CD4-positive, alpha-beta T cell (primary cell): Measurements from ENCODE around the gene JPH4. TPM values are rescaled to one million over a fixed set of nuclear protein-coding genes. Genes with fewer than 3 reads are reported as not detected.

Experiments
- ATAC-seq: fragments of 200-7000 bp; cut with Tn5 transposase; one replicate; pipeline ENCODE4 v1.10.0; 2022; ENCODE audit warnings: mild to moderate bottlenecking; ENCODE audit not compliant: poor library complexity
- CTCF ChIA-PET: fragments of 350-600 bp; sonication (Branson Sonifier 250); formaldehyde crosslinking; loops from one replicate; lab custom pipeline; 2021; ENCODE audit warnings: antibody characterized with exemption, inconsistent platforms; lab: Charles Lee
- POLR2A ChIA-PET: fragments of 350-600 bp; sonication (Branson Sonifier 250); formaldehyde crosslinking; loops from one replicate; lab custom pipeline; 2021; ENCODE audit warnings: antibody characterized with exemption, inconsistent platforms; lab: Charles Lee
- DNase-seq, 14 experiments: peaks; one replicate each; pipeline ENCODE4 v3.0.0-alpha.2; 2013 to 2020; ENCODE audit warnings: mixed read lengths in 2 of 14
- H3K27ac ChIP-seq, 2 donors: one replicate each; pipeline versions ENCODE4 v1.5.1 to v1.7.0; 2013; ENCODE audit warnings: low read length in 2 of 2, low read depth in 1 of 2, mild to moderate bottlenecking in 1 of 2
- H3K27me3 ChIP-seq, 2 experiments: 1 replicate in 1 of 2; 2 replicates in 1 of 2; pipeline versions ENCODE4 v1.6.1 to v1.7.0; 2013; ENCODE audit warnings: low read length in 2 of 2, control low read depth in 1 of 2, mild to moderate bottlenecking in 1 of 2, moderate library complexity in 1 of 2; ENCODE audit not compliant: insufficient read depth in 2 of 2, control insufficient read depth in 1 of 2
- H3K36me3 ChIP-seq: one replicate; pipeline ENCODE4 v1.6.1; 2013; ENCODE audit warnings: low read length, control low read depth; ENCODE audit not compliant: insufficient read depth
- H3K4me1 ChIP-seq: one replicate; pipeline ENCODE4 v1.6.1; 2013; ENCODE audit warnings: low read length, control low read depth; ENCODE audit not compliant: insufficient read depth
- H3K4me3 ChIP-seq: one replicate; pipeline ENCODE4 v1.5.1; 2013; ENCODE audit warnings: mild to moderate bottlenecking, low read length, moderate library complexity
- H3K9me3 ChIP-seq, 2 experiments: 1 replicate in 1 of 2; 2 replicates in 1 of 2; pipeline versions ENCODE4 v1.6.1 to v1.7.0; 2013; ENCODE audit warnings: low read length in 2 of 2, mild to moderate bottlenecking in 2 of 2, control low read depth in 1 of 2, moderate library complexity in 1 of 2; ENCODE audit not compliant: control insufficient read depth in 1 of 2, insufficient read depth in 1 of 2
- H3K27ac Mint-ChIP-seq: one replicate; pipeline ENCODE4 v1.8.0; 2020; ENCODE audit warnings: mixed read lengths
- H3K27me3 Mint-ChIP-seq: one replicate; pipeline ENCODE4 v1.8.0; 2021; ENCODE audit warnings: mixed read lengths
- H3K36me3 Mint-ChIP-seq: one replicate; pipeline ENCODE4 v1.8.0; 2021; ENCODE audit warnings: low read depth, mixed read lengths
- H3K4me1 Mint-ChIP-seq: one replicate; pipeline ENCODE4 v1.8.0; 2021; ENCODE audit warnings: low read depth, mixed read lengths
- H3K4me3 Mint-ChIP-seq: one replicate; pipeline ENCODE4 v1.8.0; 2020; ENCODE audit warnings: mild to moderate bottlenecking, mixed read lengths
- H3K9me3 Mint-ChIP-seq: one replicate; pipeline ENCODE4 v1.8.0; 2020; ENCODE audit warnings: mixed read lengths
- intact Hi-C, 2 experiments: fragments of 100-400 bp; cut with DNase I in 1 of 2; cut with micrococcal nuclease in 1 of 2; formaldehyde crosslinking; loops; one replicate each; pipeline versions ENCODE4 v1.15.1 to v1.9.0; 2023 to 2025; cut with DNase I, micrococcal nuclease
- total RNA-seq, 174 experiments: library from RNA in 2 of 174; stranded (reverse) in 2 of 174; gene quantifications; one replicate each; pipeline ENCODE4 v1.2.3 and lab custom pipeline; 2021 to 2026
- TF ChIP-seq, protein P1 (sequence below): fragments of 200-600 bp; IDR thresholded peaks from one replicate; pipeline ENCODE4 v1.8.0; 2022; ENCODE audit warnings: antibody characterized with exemption, mild to moderate bottlenecking

The JPH4 gene
- total RNA-seq, 2 experiments from 2014 or later: not detected

DNA sequence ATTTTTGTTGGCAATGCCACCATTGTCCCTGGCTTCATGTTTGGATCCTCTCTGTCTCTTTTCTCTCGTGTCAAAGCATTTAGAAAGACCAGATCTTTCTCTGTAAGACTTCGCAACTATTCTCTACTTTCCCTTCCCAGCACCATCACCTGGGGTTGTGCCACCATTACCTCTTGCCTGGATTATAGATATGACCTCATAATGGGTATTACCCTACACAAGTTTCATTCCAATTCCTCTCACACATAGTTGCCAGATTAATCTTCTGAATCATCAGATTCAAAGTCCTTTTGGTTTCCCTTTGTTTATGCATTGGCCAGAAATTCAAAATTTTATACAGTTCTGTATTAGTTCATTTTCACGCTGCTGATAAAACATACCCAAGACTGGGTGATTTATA, 30.4 kb upstream of the JPH4 start:
- DNase-seq (no peak), ATAC-seq (no peak)
- H3K9me3 Mint-ChIP-seq: peaks cover 6% of the 10 kb centered on the region
- TF ChIP-seq, protein P1, sequence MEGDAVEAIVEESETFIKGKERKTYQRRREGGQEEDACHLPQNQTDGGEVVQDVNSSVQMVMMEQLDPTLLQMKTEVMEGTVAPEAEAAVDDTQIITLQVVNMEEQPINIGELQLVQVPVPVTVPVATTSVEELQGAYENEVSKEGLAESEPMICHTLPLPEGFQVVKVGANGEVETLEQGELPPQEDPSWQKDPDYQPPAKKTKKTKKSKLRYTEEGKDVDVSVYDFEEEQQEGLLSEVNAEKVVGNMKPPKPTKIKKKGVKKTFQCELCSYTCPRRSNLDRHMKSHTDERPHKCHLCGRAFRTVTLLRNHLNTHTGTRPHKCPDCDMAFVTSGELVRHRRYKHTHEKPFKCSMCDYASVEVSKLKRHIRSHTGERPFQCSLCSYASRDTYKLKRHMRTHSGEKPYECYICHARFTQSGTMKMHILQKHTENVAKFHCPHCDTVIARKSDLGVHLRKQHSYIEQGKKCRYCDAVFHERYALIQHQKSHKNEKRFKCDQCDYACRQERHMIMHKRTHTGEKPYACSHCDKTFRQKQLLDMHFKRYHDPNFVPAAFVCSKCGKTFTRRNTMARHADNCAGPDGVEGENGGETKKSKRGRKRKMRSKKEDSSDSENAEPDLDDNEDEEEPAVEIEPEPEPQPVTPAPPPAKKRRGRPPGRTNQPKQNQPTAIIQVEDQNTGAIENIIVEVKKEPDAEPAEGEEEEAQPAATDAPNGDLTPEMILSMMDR: no peak
- no peak overlapping the region for H3K27ac ChIP-seq
- no peak overlapping the region for H3K4me3 ChIP-seq
- ChIA-PET CTCF (no interaction called here), POLR2A (no interaction called here)
- intact Hi-C loops: no loop called here
- no peaks in the 10 kb centered on the region for H3K9me3 ChIP-seq
- no peaks in the 10 kb centered on the region for H3K27me3 ChIP-seq
- H3K27ac Mint-ChIP-seq: peak overlapping the region; percentile 82
- H3K36me3 ChIP-seq: no peaks in the 10 kb centered on the region
- H3K4me1 Mint-ChIP-seq: peaks cover 44% of the 10 kb centered on the region
- no peaks in the 10 kb centered on the region for H3K36me3 Mint-ChIP-seq
- H3K4me1 ChIP-seq: peaks cover 29% of the 10 kb centered on the region
- peak overlapping the region; percentile 14 for H3K4me3 Mint-ChIP-seq
- H3K27me3 Mint-ChIP-seq: no peaks in the 10 kb centered on the region

DNA sequence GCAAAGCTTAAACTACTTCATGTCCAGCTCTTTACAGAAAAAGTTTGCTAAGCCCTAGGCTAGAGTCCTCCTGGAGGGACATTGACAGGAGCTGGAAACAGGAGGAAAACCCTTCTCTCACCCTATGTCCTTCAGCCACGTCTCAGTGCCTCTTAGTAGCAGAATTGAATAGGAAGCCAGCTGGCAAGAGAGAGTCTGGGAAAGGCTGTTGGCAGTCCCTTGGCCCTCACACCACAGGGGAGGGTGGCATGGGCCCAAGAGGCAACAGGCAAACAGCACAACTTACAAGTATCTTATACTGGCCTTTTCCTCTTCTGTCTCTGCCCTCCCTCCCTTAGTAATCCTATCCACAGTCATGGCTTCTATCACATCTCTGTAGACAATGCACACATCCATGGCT, 29.9 kb upstream of the JPH4 start:
- ChIA-PET CTCF (no interaction called here), POLR2A (no interaction called here)
- no peak for ATAC-seq
- Mint-ChIP-seq H3K4me1 (peaks cover 44% of the 10 kb centered on the region), H3K27me3 (no peaks in the 10 kb centered on the region), H3K36me3 (no peaks in the 10 kb centered on the region), H3K27ac (peak overlapping the region; percentile 82), H3K4me3 (no peak overlapping the region), H3K9me3 (peaks cover 6% of the 10 kb centered on the region)
- no peak overlapping the region for H3K4me3 ChIP-seq
- DNase-seq: no peak
- no peak overlapping the region for H3K27ac ChIP-seq
- intact Hi-C loops: no loop called here
- TF ChIP-seq, protein P1: no peak
- no peaks in the 10 kb centered on the region for H3K9me3 ChIP-seq
- no peaks in the 10 kb centered on the region for H3K27me3 ChIP-seq
- H3K4me1 ChIP-seq: peaks cover 29% of the 10 kb centered on the region
- H3K36me3 ChIP-seq: no peaks in the 10 kb centered on the region

DNA sequence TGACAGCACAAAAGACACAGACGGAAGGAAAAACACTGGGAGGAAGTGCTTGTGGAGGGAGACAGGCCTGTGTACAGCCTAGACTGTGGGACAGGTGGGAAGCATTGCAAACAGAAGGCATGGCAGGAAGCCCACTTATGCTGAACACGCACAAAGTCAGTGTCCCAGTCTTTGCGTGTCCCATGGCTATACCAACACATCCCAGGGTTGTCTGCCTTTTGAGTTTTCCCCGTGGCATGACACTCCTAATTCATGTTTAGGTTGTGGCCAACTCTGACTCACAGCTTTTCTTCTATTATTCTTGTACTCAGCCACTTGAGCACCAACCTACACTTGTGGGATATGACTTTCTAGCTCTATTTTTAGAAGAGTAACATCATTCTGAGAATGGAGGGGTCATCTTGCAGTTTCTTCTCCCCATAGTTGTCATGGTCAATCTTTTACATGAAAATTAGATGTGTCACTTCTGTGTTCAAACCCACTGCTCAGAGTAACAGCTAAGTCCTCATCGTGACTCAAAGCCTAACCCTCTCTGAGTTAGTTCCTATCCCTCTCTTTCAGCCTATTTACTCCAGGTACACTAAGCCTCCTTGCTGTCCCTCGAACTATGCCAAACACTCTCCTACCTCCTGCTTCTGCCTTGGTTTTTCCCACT, 27.5 kb upstream of the JPH4 start:
- Histone ChIP-seq H3K27ac (no peak overlapping the region), H3K4me1 (peaks cover 20% of the 10 kb centered on the region), H3K9me3 (no peaks in the 10 kb centered on the region), H3K4me3 (no peak overlapping the region), H3K36me3 (no peaks in the 10 kb centered on the region), H3K27me3 (no peaks in the 10 kb centered on the region)
- ATAC-seq (no peak), DNase-seq (no peak)
- Mint-ChIP-seq H3K4me3 (no peak overlapping the region), H3K4me1 (peaks cover 34% of the 10 kb centered on the region), H3K27ac (no peak overlapping the region), H3K27me3 (no peaks in the 10 kb centered on the region), H3K36me3 (no peaks in the 10 kb centered on the region), H3K9me3 (peaks cover 6% of the 10 kb centered on the region)
- TF ChIP-seq, protein P1: no peak
- intact Hi-C loops: no loop called here
- ChIA-PET CTCF (interaction anchor here (0.9 kb wide), 1 partner anchor 26 kb away, joined by 3 read pairs; no protein-coding TSS in a partner anchor), POLR2A (no interaction called here)
